MM.1S (cell line): ENCODE data around the gene COPS9.

Experiments
- DNase-seq: peaks from one replicate; pipeline ENCODE4 v3.0.0-alpha.2; 2015
- H2AFZ ChIP-seq: fragments of 300-600 bp; sonication (generic); 2 replicates; pipeline ENCODE4 v1.6.0; 2016; ENCODE audit warnings: antibody characterized with exemption, low read length
- H3F3A ChIP-seq: fragments of 300-600 bp; sonication (generic); 2 replicates; pipeline ENCODE4 v1.6.1; 2016; ENCODE audit warnings: mild to moderate bottlenecking, antibody characterized with exemption, low read length, moderate library complexity, mixed read lengths; ENCODE audit not compliant: insufficient read depth
- H3K27ac ChIP-seq: fragments of 300-600 bp; sonication (generic); 2 replicates; pipeline ENCODE4 v1.5.1; 2016; ENCODE audit warnings: mild to moderate bottlenecking, low read length
- H3K27me3 ChIP-seq: fragments of 300-600 bp; sonication (generic); replicated peaks from 2 replicates; pipeline ENCODE4 v1.6.0; 2016; ENCODE audit warnings: low read length; ENCODE audit not compliant: insufficient read depth
- H3K36me3 ChIP-seq: fragments of 300-600 bp; sonication (generic); replicated peaks from 2 replicates; pipeline ENCODE4 v1.6.1; 2016; ENCODE audit warnings: mild to moderate bottlenecking, low read length, mixed read lengths; ENCODE audit not compliant: insufficient read depth
- H3K4me1 ChIP-seq: fragments of 300-600 bp; sonication (generic); 2 replicates; pipeline ENCODE4 v1.6.1; 2016; ENCODE audit warnings: low read length, mixed read lengths
- H3K4me2 ChIP-seq: fragments of 300-600 bp; sonication (generic); 2 replicates; pipeline ENCODE4 v1.6.0; 2016; ENCODE audit warnings: low read depth, low read length
- H3K4me3 ChIP-seq: fragments of 300-600 bp; sonication (generic); 2 replicates; pipeline ENCODE4 v1.5.1; 2016; ENCODE audit warnings: low read length, mixed read lengths
- H3K79me2 ChIP-seq: fragments of 300-600 bp; sonication (generic); 2 replicates; pipeline ENCODE4 v1.6.1; 2016; ENCODE audit warnings: mixed run types, low read length, mixed read lengths
- H3K9ac ChIP-seq: fragments of 300-600 bp; sonication (generic); 2 replicates; pipeline ENCODE4 v1.6.1; 2016; ENCODE audit warnings: low read length, mixed read lengths
- H3K9me2 ChIP-seq: fragments of 300-600 bp; sonication (generic); replicated peaks from 2 replicates; pipeline ENCODE4 v1.6.1; 2016; ENCODE audit warnings: mild to moderate bottlenecking, low read length, mixed read lengths; ENCODE audit not compliant: insufficient read depth
- H3K9me3 ChIP-seq: fragments of 300-600 bp; sonication (generic); replicated peaks from 2 replicates; pipeline ENCODE4 v1.6.1; 2016; ENCODE audit warnings: mild to moderate bottlenecking, low read length, mixed read lengths; ENCODE audit not compliant: insufficient read depth
- H4K20me1 ChIP-seq: fragments of 300-600 bp; sonication (generic); 2 replicates; pipeline ENCODE4 v1.6.1; 2016; ENCODE audit warnings: mild to moderate bottlenecking, low read length, moderate library complexity, mixed read lengths; ENCODE audit not compliant: insufficient read depth
- EZH2 ChIP-seq: fragments of 300-600 bp; sonication (generic); optimal IDR thresholded peaks from 2 replicates; pipeline ENCODE3; 2017; ENCODE audit warnings: low read depth, mild to moderate bottlenecking, antibody characterized with exemption, low read length, mixed read lengths
- EZH2phosphoT487 ChIP-seq: fragments of 300-600 bp; sonication (generic); IDR thresholded peaks from 2 replicates; pipeline ENCODE4 v1.6.1; 2018; ENCODE audit warnings: antibody characterized with exemption, low read length
- TF ChIP-seq, protein P1 (sequence below): fragments of 300-600 bp; sonication (generic); IDR thresholded peaks from 2 replicates; pipeline ENCODE4 v1.5.1; 2016; ENCODE audit warnings: antibody characterized with exemption, low read length, mixed read lengths

The COPS9 gene

DNA sequence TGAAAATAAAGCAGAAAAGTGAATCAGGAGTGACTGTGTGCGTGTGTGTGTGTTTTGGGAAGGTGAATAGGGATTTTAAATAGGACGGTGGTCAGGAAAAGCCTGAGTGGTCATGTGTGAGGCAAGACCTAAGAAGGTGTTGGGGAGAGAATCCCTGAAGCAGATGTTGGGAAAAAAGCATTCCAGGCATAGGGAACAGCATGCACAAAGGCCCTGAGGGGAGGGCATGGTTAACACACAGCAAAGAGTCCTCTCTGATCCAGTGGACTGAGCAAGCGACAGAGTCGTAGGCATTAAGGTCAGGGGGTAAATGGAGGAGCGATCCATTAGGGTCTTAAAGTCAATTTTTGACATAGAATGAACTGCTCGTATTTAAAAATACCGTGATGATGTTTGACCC lies 38.4 kb upstream of the COPS9 start:
- no peak overlapping the region for H3K4me3 ChIP-seq
- no peak overlapping the region for H3K4me2 ChIP-seq
- H3K79me2 ChIP-seq: no peaks in the 10 kb centered on the region
- no peaks in the 10 kb centered on the region for H3K36me3 ChIP-seq
- H3K9me2 ChIP-seq: no peaks in the 10 kb centered on the region
- H4K20me1 ChIP-seq: no peaks in the 10 kb centered on the region
- H3K4me1 ChIP-seq: no peaks in the 10 kb centered on the region
- no peaks in the 10 kb centered on the region for H3F3A ChIP-seq
- DNase-seq: no peak
- TF ChIP-seq, protein P1, sequence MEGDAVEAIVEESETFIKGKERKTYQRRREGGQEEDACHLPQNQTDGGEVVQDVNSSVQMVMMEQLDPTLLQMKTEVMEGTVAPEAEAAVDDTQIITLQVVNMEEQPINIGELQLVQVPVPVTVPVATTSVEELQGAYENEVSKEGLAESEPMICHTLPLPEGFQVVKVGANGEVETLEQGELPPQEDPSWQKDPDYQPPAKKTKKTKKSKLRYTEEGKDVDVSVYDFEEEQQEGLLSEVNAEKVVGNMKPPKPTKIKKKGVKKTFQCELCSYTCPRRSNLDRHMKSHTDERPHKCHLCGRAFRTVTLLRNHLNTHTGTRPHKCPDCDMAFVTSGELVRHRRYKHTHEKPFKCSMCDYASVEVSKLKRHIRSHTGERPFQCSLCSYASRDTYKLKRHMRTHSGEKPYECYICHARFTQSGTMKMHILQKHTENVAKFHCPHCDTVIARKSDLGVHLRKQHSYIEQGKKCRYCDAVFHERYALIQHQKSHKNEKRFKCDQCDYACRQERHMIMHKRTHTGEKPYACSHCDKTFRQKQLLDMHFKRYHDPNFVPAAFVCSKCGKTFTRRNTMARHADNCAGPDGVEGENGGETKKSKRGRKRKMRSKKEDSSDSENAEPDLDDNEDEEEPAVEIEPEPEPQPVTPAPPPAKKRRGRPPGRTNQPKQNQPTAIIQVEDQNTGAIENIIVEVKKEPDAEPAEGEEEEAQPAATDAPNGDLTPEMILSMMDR: no peak
- TF ChIP-seq EZH2: no peak
- TF ChIP-seq EZH2phosphoT487: no peak
- H3K9me3 ChIP-seq: no peaks in the 10 kb centered on the region
- H3K27me3 ChIP-seq: peaks cover 45% of the 10 kb centered on the region
- H3K9ac ChIP-seq: no peak overlapping the region
- no peak overlapping the region for H3K27ac ChIP-seq
- no peak overlapping the region for H2AFZ ChIP-seq

DNA sequence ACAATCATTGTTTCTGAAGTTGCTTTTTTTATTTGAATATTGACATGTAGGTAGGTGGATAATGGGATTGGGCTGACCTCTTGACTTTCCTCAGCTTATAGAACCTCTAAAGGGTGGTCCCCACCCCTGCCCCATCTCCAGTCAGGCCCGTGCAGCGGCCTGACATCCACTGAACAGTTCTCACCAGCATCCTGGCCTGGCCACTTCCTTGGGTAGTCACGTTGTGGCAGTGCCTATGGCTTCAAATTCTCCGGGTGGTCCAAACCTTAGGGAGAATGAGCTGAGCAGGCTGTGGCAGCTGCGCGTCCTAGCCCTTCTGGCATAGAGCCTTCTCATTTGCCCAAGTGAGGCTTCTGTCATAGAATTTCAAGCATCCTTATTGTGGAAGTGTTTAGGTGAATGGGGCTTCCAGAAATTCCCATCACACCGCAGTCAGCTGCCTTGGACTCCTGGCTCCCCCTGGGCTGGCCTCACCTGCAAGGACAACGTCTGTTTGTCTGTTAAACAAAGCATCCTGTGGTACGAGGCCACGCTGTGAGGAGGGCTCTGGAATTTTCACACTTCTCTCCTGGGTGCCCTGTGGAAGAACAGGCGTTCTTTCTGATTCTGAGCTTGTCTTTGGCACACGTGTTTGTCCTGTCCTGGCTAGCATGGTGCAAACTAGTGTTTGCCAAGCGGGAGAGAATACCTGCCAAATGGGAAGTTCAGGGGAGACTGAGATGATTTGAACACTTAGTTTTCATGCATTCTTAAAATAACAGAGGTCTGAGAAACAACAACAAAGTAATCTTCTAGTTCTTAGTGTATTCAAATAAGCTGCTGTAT lies 36.2 kb upstream of the COPS9 start:
- TF ChIP-seq, protein P1: no peak
- TF ChIP-seq EZH2 (no peak), EZH2phosphoT487 (no peak)
- no peaks in the 10 kb centered on the region for H3K36me3 ChIP-seq
- H3K4me3 ChIP-seq: no peak overlapping the region
- H3K9me3 ChIP-seq: no peaks in the 10 kb centered on the region
- H3K9ac ChIP-seq: no peak overlapping the region
- H2AFZ ChIP-seq: no peak overlapping the region
- DNase-seq: no peak
- no peaks in the 10 kb centered on the region for H3K79me2 ChIP-seq
- H3K4me2 ChIP-seq: no peak overlapping the region
- no peaks in the 10 kb centered on the region for H3K4me1 ChIP-seq
- H3K9me2 ChIP-seq: no peaks in the 10 kb centered on the region
- H3F3A ChIP-seq: no peaks in the 10 kb centered on the region
- H4K20me1 ChIP-seq: no peaks in the 10 kb centered on the region
- peaks cover 40% of the 10 kb centered on the region for H3K27me3 ChIP-seq
- H3K27ac ChIP-seq: no peak overlapping the region

DNA sequence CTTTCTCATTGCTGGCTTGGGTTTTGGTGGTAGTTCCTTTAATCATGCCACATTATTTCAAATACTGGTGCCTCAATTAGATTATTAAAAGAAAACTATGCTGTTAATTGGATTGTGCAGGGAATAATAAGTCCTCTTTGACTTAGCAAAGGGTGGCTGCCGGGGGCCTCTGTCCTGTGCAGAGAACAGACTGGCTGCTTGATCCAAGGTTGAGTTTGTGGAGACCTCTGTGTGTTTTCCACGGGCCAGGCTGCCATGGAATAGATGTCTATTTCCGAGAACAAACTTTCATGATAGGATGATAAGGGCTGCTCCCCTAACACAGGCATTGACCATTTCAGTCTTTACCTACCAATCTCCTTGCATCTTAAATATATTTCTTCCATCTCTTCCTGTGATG lies 34.8 kb upstream of the COPS9 start:
- H3K27ac ChIP-seq: no peak overlapping the region
- no peak for TF ChIP-seq EZH2phosphoT487
- no peak for TF ChIP-seq EZH2
- TF ChIP-seq, protein P1: no peak
- no peaks in the 10 kb centered on the region for H3K79me2 ChIP-seq

More for the DNA sequence above, 34.8 kb upstream of the COPS9 start:
- DNase-seq: no peak
- Histone ChIP-seq H3K36me3 (no peaks in the 10 kb centered on the region), H3K9me2 (no peaks in the 10 kb centered on the region), H2AFZ (no peak overlapping the region), H3K4me3 (no peak overlapping the region), H4K20me1 (no peaks in the 10 kb centered on the region), H3K9me3 (no peaks in the 10 kb centered on the region), H3K9ac (no peak overlapping the region), H3K27me3 (peaks cover 29% of the 10 kb centered on the region), H3K4me1 (no peaks in the 10 kb centered on the region), H3K4me2 (no peak overlapping the region), H3F3A (no peaks in the 10 kb centered on the region)
